GM23338 (cell line): Measurements from ENCODE around the gene NFATC3. TPM values are rescaled to one million over a fixed set of nuclear protein-coding genes. Genes with fewer than 3 reads are reported as not detected.

ENCODE experiments used
- ATAC-seq: fragments of 200-7000 bp; cut with Tn5 transposase; 3 replicates; pipeline ENCODE4 v1.9.1; 2020
- DNase-seq: peaks from one replicate; pipeline ENCODE4 v3.0.0-alpha.2; 2015; ENCODE audit warnings: low spot score
- H2AFZ ChIP-seq: fragments of 200-600 bp; sonication (generic); 2 replicates; pipeline ENCODE4 v1.8.0; 2016; ENCODE audit warnings: antibody characterized with exemption, mild to moderate bottlenecking, moderate library complexity
- H3F3A ChIP-seq: fragments of 200-600 bp; sonication (generic); replicated peaks from 2 replicates; pipeline ENCODE4 v1.8.0; 2017; ENCODE audit warnings: antibody characterized with exemption, mixed run types, low read depth
- H3K27ac ChIP-seq: fragments of 200-600 bp; sonication (generic); 2 replicates; pipeline ENCODE4 v1.6.1; 2016; ENCODE audit warnings: low read depth
- H3K27me3 ChIP-seq: fragments of 200-600 bp; sonication (generic); 2 replicates; pipeline ENCODE4 v1.8.0; 2016; ENCODE audit warnings: mild to moderate bottlenecking, mixed run types, moderate library complexity; ENCODE audit not compliant: insufficient read depth
- H3K36me3 ChIP-seq: fragments of 200-600 bp; sonication (generic); 2 replicates; pipeline ENCODE4 v1.8.0; 2016; ENCODE audit warnings: mild to moderate bottlenecking; ENCODE audit not compliant: insufficient read depth
- H3K4me1 ChIP-seq: fragments of 200-600 bp; sonication (generic); 2 replicates; pipeline ENCODE4 v1.8.0; 2016; ENCODE audit warnings: mild to moderate bottlenecking, moderate library complexity; ENCODE audit not compliant: insufficient read depth
- H3K4me2 ChIP-seq: fragments of 200-600 bp; sonication (generic); 2 replicates; pipeline ENCODE4 v1.7.1; 2017; ENCODE audit warnings: mixed run types
- H3K4me3 ChIP-seq: fragments of 200-600 bp; sonication (generic); 2 replicates; pipeline ENCODE4 v1.6.1; 2016; ENCODE audit warnings: mixed run types
- H3K79me2 ChIP-seq: fragments of 200-600 bp; sonication (generic); replicated peaks from 2 replicates; pipeline ENCODE4 v1.8.0; 2017; ENCODE audit warnings: mild to moderate bottlenecking; ENCODE audit not compliant: insufficient read depth
- H3K9me2 ChIP-seq: fragments of 200-600 bp; sonication (generic); 2 replicates; pipeline ENCODE4 v1.8.0; 2017; ENCODE audit not compliant: insufficient read depth
- H4K20me1 ChIP-seq: fragments of 200-600 bp; sonication (generic); replicated peaks from 2 replicates; pipeline ENCODE4 v1.8.0; 2017; ENCODE audit warnings: mild to moderate bottlenecking; ENCODE audit not compliant: insufficient read depth
- H3K27ac Mint-ChIP-seq: 2 replicates; pipeline ENCODE4 v1.8.0; 2020; ENCODE audit warnings: inconsistent platforms, mild to moderate bottlenecking, moderate library complexity, mixed read lengths
- H3K27me3 Mint-ChIP-seq: 3 replicates; pipeline ENCODE4 v1.8.0; 2022; ENCODE audit warnings: low read depth, mild to moderate bottlenecking, moderate library complexity, mixed read lengths, inconsistent platforms; ENCODE audit not compliant: insufficient read depth, poor library complexity
- H3K36me3 Mint-ChIP-seq: 3 replicates; pipeline ENCODE4 v1.8.0; 2021; ENCODE audit warnings: low read depth, mild to moderate bottlenecking, inconsistent platforms, moderate library complexity, mixed read lengths
- H3K4me1 Mint-ChIP-seq: 3 replicates; pipeline ENCODE4 v1.8.0; 2020; ENCODE audit warnings: mild to moderate bottlenecking, inconsistent platforms, mixed read lengths
- H3K4me3 Mint-ChIP-seq: 3 replicates; pipeline ENCODE4 v1.8.0; 2021; ENCODE audit warnings: moderate library complexity, mild to moderate bottlenecking, inconsistent platforms, mixed read lengths
- H3K9me3 Mint-ChIP-seq: 3 replicates; pipeline ENCODE4 v1.8.0; 2020; ENCODE audit warnings: moderate library complexity, mild to moderate bottlenecking, inconsistent platforms, mixed read lengths
- CREB1 ChIP-seq: fragments of 250-450 bp; sonication (Bioruptor Pico); IDR thresholded peaks from 2 replicates; pipeline ENCODE4 v1.5.0; 2020; ENCODE audit warnings: low read depth, mild to moderate bottlenecking, moderate library complexity
- EZH2 ChIP-seq: fragments of 200-600 bp; sonication (generic); IDR thresholded peaks from one replicate; pipeline ENCODE4 v1.8.0; 2017; ENCODE audit warnings: antibody characterized with exemption, mild to moderate bottlenecking, low read depth; ENCODE audit not compliant: unreplicated experiment
- EZH2phosphoT487 ChIP-seq: fragments of 200-600 bp; sonication (generic); IDR thresholded peaks from one replicate; pipeline ENCODE4 v1.8.1; 2018; ENCODE audit warnings: antibody characterized with exemption; ENCODE audit not compliant: unreplicated experiment
- JUNB ChIP-seq: IDR thresholded peaks from one replicate; pipeline ENCODE4 v1.6.1; 2016; ENCODE audit warnings: antibody characterized with exemption; ENCODE audit not compliant: unreplicated experiment
- POLR2AphosphoS5 ChIP-seq: IDR thresholded peaks from 2 replicates; pipeline ENCODE4 v1.6.1; 2016; ENCODE audit warnings: antibody characterized with exemption, low read depth
- ZNF114 ChIP-seq: fragments of 250-450 bp; sonication (Bioruptor Pico); IDR thresholded peaks from 2 replicates; pipeline ENCODE4 v1.5.0; 2020; ENCODE audit warnings: mild to moderate bottlenecking, moderate library complexity
- ZNF331 ChIP-seq: fragments of 250-450 bp; sonication (Bioruptor Pico); IDR thresholded peaks from 2 replicates; pipeline ENCODE4 v1.5.0; 2020; ENCODE audit warnings: low read depth, mild to moderate bottlenecking, moderate library complexity
- polyA plus RNA-seq: library from polyadenylated mRNA; unstranded; fragments of >200 nt; fragmentation: Nextera tagmentation; extraction: Ambion mirVana; gene quantifications from 2 replicates; pipeline ENCODE4 v1.2.1, GENCODE V29; 2016
- total RNA-seq: library from RNA; depleted of rRNA; stranded (reverse); fragments of >200 nt; shearing (Covaris generic); gene quantifications from 2 replicates; pipeline ENCODE4 v1.2.3, GENCODE V29; 2014
- TF ChIP-seq, protein P1 (sequence below), 2 experiments: fragments of 200-600 bp in 1 of 2; sonication (generic) in 1 of 2; conservative IDR thresholded peaks; 2 replicates each; pipeline versions ENCODE4 v1.5.1 to v1.6.1; 2016 to 2017; ENCODE audit warnings: antibody characterized with exemption in 2 of 2, low read depth in 2 of 2, mild to moderate bottlenecking in 2 of 2, moderate library complexity in 1 of 2
- TF ChIP-seq, protein P2 (sequence below): IDR thresholded peaks from one replicate; pipeline ENCODE4 v1.6.1; 2018; ENCODE audit warnings: antibody characterized with exemption; ENCODE audit not compliant: unreplicated experiment

NFATC3 gene
- total and polyA plus RNA-seq, 2 experiments from 2014 or later, result 9.2 to 40.9 TPM

DNA sequence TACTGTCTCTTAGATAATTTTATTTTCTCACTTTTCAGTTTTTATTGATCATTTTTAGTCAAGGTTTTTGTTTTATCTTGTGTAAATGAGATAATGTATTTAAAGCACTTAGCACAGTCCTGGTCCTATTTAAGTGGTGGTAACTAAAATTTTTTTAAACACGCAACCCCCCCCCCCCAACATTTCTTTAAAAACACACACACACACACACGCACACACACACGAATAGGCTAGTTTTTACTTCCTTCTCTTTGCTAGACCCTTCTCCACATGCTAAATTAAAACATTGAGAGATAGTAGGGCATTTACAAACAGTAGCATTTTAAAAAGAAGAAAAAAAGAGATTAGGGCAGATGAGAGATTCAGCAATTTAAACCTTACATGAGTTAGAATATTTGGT is 5.0 kb downstream of the NFATC3 start:
- DNase-seq (no peak), ATAC-seq (no peak)
- H2AFZ ChIP-seq, result no peak overlapping the region
- peaks cover 37% of the 10 kb centered on the region for H3K4me1 Mint-ChIP-seq
- H3K9me2 ChIP-seq, result no peaks in the 10 kb centered on the region
- peaks cover 25% of the 10 kb centered on the region for H3K4me1 ChIP-seq
- H3K27ac Mint-ChIP-seq, result no peak overlapping the region
- TF ChIP-seq, protein P1, sequence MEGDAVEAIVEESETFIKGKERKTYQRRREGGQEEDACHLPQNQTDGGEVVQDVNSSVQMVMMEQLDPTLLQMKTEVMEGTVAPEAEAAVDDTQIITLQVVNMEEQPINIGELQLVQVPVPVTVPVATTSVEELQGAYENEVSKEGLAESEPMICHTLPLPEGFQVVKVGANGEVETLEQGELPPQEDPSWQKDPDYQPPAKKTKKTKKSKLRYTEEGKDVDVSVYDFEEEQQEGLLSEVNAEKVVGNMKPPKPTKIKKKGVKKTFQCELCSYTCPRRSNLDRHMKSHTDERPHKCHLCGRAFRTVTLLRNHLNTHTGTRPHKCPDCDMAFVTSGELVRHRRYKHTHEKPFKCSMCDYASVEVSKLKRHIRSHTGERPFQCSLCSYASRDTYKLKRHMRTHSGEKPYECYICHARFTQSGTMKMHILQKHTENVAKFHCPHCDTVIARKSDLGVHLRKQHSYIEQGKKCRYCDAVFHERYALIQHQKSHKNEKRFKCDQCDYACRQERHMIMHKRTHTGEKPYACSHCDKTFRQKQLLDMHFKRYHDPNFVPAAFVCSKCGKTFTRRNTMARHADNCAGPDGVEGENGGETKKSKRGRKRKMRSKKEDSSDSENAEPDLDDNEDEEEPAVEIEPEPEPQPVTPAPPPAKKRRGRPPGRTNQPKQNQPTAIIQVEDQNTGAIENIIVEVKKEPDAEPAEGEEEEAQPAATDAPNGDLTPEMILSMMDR (conservative IDR thresholded peaks at IDR 0.05; ENCODE audit: low read depth in 2 of 2), result no peak
- no peak for TF ChIP-seq EZH2
- TF ChIP-seq EZH2phosphoT487, result no peak
- TF ChIP-seq POLR2AphosphoS5, result no peak
- TF ChIP-seq, protein P2, sequence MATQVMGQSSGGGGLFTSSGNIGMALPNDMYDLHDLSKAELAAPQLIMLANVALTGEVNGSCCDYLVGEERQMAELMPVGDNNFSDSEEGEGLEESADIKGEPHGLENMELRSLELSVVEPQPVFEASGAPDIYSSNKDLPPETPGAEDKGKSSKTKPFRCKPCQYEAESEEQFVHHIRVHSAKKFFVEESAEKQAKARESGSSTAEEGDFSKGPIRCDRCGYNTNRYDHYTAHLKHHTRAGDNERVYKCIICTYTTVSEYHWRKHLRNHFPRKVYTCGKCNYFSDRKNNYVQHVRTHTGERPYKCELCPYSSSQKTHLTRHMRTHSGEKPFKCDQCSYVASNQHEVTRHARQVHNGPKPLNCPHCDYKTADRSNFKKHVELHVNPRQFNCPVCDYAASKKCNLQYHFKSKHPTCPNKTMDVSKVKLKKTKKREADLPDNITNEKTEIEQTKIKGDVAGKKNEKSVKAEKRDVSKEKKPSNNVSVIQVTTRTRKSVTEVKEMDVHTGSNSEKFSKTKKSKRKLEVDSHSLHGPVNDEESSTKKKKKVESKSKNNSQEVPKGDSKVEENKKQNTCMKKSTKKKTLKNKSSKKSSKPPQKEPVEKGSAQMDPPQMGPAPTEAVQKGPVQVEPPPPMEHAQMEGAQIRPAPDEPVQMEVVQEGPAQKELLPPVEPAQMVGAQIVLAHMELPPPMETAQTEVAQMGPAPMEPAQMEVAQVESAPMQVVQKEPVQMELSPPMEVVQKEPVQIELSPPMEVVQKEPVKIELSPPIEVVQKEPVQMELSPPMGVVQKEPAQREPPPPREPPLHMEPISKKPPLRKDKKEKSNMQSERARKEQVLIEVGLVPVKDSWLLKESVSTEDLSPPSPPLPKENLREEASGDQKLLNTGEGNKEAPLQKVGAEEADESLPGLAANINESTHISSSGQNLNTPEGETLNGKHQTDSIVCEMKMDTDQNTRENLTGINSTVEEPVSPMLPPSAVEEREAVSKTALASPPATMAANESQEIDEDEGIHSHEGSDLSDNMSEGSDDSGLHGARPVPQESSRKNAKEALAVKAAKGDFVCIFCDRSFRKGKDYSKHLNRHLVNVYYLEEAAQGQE, result no peak
- no peak for TF ChIP-seq JUNB
- TF ChIP-seq CREB1 (CRISPR knock-in tag), result no peak
- no peak for TF ChIP-seq ZNF114 (CRISPR knock-in tag)
- no peaks in the 10 kb centered on the region for H3K9me3 Mint-ChIP-seq
- no peak overlapping the region for H3K4me3 Mint-ChIP-seq
- H3K4me3 ChIP-seq, result no peak overlapping the region
- H3K79me2 ChIP-seq, result peaks cover 95% of the 10 kb centered on the region
- no peaks in the 10 kb centered on the region; the same call in 2 of the 3 replicates for H3K36me3 Mint-ChIP-seq
- peaks cover 3% of the 10 kb centered on the region for H3K27me3 Mint-ChIP-seq
- no peaks in the 10 kb centered on the region for H3K36me3 ChIP-seq
- peaks cover 42% of the 10 kb centered on the region for H4K20me1 ChIP-seq
- no peak overlapping the region for H3K27ac ChIP-seq
- H3F3A ChIP-seq, result no peaks in the 10 kb centered on the region
- H3K27me3 ChIP-seq, result no peaks in the 10 kb centered on the region
- H3K4me2 ChIP-seq, result no peak overlapping the region

DNA sequence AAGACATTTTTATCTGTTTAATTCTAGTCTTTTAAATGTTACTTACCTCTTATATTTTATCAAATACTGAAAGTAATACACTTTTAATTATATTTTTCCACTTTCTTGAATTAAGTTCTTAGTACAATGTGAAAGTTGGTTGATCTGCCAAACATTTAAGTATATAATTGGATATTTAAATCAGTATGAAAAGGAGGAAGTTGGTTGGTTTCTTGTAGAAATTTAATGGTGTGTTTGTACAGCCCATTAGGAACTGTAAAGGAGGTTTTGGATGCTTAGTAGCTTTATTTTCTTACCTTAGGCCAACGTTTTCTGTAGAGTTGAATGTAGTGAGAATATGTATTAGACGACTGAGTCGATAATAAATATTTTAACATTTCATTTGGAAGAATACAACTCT is 5.4 kb downstream of the NFATC3 start:
- Histone ChIP-seq H3K4me3 (no peak overlapping the region), H3K27me3 (no peaks in the 10 kb centered on the region), H3F3A (no peaks in the 10 kb centered on the region), H3K79me2 (peaks cover 99% of the 10 kb centered on the region), H4K20me1 (peaks cover 42% of the 10 kb centered on the region), H3K9me2 (no peaks in the 10 kb centered on the region), H2AFZ (no peak overlapping the region), H3K27ac (no peak overlapping the region), H3K36me3 (no peaks in the 10 kb centered on the region), H3K4me2 (no peak overlapping the region), H3K4me1 (peaks cover 29% of the 10 kb centered on the region)
- Mint-ChIP-seq H3K9me3 (no peaks in the 10 kb centered on the region), H3K27ac (peak overlapping the region; percentile 19; the same call in 1 of the 2 replicates), H3K36me3 (no peaks in the 10 kb centered on the region; the same call in 2 of the 3 replicates), H3K4me1 (peaks cover 39% of the 10 kb centered on the region), H3K4me3 (no peak overlapping the region), H3K27me3 (peaks cover 3% of the 10 kb centered on the region)
- ATAC-seq (no peak), DNase-seq (no peak)
- TF ChIP-seq, protein P2, result no peak
- no peak for TF ChIP-seq EZH2
- no peak for TF ChIP-seq CREB1 (CRISPR knock-in tag)
- no peak for TF ChIP-seq ZNF331 (CRISPR knock-in tag)
- TF ChIP-seq, protein P1 (conservative IDR thresholded peaks at IDR 0.05; ENCODE audit: low read depth in 2 of 2), result no peak
